NCI-H1694 (cell line): ENCODE data around the gene ANKS1A.

Experiments used
- DNase-seq: peaks from one replicate; lab custom pipeline; 2025; lab: John Stamatoyannopoulos, UW

The ANKS1A gene

GRCh38 chr6:35043381-35044130 lies 154.5 kb downstream of the ANKS1A start:
- DNase-seq, result no peak

GRCh38 chr6:35044145-35044745 lies 155.2 kb downstream of the ANKS1A start:
- DNase-seq, result no peak

DNA sequence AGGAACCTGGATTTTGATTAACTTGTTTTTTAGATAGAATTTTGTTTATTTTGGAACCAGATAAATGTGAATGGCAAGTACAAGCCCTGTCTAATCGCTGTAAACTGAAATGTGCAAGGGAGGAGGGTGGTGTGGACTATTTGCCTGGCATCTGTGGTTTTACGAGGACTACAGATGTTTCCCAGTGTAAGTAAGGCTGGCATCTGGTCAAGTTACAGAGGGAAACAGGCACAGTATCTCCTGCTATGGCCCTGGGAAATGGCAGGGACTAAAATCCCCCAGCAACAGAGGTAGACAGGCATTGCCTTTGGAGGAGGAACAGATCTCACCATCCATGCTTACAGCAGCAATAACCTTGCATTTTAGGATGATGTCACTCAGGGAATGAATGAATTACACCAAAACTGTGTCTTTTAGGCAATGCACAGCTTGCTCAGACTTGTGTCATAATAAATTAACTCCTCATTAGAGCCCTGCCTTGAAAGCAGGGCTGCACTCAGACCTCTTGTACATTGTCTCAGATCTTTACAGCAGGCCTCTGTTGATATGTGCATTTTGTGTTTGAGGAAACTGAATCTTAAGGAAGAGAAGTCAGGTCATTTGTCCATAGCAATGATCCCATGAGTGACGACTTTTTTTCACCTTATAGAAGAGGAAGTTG lies 155.8 kb downstream of the ANKS1A start:
- peak; percentile 89 for DNase-seq

- no peak for DNase-seq
Observed at GRCh38 chr6:35046103-35046502, 157.0 kb downstream of the ANKS1A start.

DNA sequence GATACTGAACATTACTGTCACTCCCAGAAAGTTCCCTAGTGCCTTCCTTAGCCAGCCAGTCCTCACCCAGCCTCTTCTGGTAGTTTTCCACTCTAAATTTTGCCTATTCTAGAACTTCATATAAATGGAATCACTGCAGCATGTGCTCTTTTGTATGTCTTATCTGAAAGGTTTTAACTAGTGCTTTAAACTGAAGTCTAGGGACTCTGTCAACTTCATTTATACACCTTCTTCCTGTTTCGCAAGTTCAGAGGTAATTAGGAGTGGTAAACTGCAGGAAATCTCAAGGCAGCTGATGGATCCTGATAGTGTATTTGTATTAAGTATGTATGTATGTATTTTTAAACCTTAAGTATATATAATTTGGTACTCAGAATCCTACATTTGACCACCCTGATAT lies 157.8 kb downstream of the ANKS1A start:
- DNase-seq, result no peak

- no peak for DNase-seq
Observed at GRCh38 chr6:35047265-35048011, 158.4 kb downstream of the ANKS1A start.

DNA sequence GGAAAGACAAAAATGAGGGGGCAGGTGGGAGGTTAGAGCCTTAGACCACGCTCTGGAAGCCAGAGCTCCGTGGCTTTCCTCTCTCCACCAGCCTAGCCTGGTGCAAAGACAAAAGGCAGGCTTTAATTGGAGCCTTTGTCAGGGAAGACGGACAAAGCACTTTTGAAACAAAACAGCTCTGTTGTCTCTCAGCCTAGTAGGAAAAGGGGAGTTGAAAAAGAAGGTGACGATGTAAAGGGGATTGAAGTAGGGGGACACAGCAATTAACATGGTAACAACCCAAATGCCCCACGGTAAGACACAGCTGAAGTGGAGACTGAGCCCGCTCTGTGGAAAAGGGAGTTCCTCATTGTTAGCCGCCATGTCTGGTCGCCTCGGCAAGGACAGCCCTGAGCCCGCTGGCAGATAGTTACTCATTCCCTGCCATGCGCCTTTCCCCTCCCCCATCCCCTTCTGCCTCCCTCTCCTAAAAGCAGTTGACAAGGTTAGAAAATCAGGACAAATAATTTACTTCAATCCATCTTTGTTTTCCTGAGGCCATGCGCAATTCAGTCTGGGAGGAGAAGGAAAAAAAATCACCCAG lies 159.1 kb downstream of the ANKS1A start:
- no peak for DNase-seq

- DNase-seq, result peak; percentile 11
Observed at GRCh38 chr6:35048631-35049083, 159.6 kb downstream of the ANKS1A start.

- DNase-seq, result no peak
Observed at GRCh38 chr6:35049156-35049735, 160.2 kb downstream of the ANKS1A start.

GRCh38 chr6:35049900-35050756 lies 161.1 kb downstream of the ANKS1A start:
- peak; percentile 73 for DNase-seq

DNA sequence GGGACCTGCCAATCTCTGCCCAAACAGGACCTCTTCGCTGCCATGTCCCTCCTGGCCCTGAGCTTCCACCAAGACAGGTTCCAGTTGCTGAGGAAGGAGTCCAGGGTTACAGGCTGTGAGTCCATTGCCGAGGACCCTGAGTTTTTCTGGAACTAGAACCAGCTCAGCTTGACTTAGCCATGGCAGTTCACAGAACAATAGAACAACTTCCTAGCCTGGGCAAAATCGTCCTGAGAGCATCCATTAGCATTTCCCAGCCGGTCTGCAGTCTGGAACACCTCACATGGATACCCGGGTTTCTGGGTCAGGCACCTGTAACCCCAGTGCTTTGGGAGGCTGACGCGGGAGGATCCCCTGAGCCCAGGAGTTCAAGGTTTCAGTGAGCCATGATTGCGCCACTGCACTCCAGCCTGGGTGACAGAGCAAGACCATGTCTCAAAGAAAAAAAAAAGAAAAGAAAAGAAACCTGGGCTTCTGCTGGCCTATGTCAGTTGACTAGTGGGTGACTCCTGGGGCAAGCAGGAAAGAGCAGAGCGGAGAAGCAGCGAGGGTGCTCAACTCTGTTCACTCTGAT lies 161.8 kb downstream of the ANKS1A start:
- no peak for DNase-seq

GRCh38 chr6:35051396-35051795 lies 162.3 kb downstream of the ANKS1A start:
- DNase-seq, result no peak

GRCh38 chr6:35051997-35052583 lies 163.0 kb downstream of the ANKS1A start:
- no peak for DNase-seq

GRCh38 chr6:35052694-35053565 lies 163.9 kb downstream of the ANKS1A start:
- DNase-seq, result no peak

DNA sequence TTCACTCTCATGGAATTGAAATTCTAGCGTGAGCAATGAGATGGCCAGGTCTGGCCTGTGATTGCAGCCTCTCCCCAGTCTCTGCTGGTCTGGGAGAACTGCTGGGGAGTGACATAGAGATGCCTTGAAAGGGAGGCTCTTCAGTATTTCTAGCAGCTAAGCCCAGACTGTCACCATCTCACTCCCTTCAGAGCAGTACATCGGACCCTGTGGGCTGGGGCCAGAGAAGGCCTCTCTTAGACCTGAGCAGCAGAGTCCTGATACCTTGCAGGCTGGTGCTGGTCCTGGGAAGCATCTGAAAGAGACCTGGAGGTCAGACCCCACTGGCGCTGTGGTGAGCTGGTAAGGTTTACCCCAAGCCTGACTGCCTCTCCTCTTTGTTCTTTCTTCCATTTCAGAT lies 164.6 kb downstream of the ANKS1A start:
- DNase-seq, result no peak

- DNase-seq, result no peak
Observed at GRCh38 chr6:35054106-35054742, 165.2 kb downstream of the ANKS1A start.

DNA sequence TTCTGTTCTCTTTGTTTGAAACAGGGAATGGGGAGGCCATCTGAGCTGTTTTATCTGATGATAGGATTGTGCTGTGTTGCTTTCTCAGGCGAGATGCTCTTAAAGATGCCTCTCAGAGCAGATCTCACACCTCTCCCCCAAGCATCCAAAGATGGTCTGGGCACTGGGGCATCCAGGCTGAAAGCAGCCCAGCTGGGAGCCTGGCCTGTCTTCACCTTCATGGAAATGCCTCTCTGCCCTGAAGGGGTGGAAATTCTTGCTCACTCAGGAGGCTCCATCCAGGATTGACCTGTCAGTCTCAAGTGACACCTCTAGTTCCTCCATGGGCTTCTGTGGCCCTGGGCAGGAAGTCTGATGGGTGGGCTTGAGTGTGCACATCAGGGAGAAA lies 165.7 kb downstream of the ANKS1A start:
- no peak for DNase-seq

GRCh38 chr6:35055891-35056290 lies 166.8 kb downstream of the ANKS1A start:
- DNase-seq, result no peak

GRCh38 chr6:35056952-35057351 lies 167.9 kb downstream of the ANKS1A start:
- DNase-seq, result no peak
